ENCODE results near the gene ATRN. TPM values are rescaled to one million over a fixed set of nuclear protein-coding genes. Genes with fewer than 3 reads are reported as not detected.

Gene ATRN
- total RNA-seq, 1 donor: 35.2 TPM

GRCh38 chr20:3673221-3674070 is 202.6 kb downstream of the ATRN start:
- H3K4me3 ChIP-seq (ENCODE audit: low read depth, low read length): no peak overlapping the region
- TF ChIP-seq, protein P1, sequence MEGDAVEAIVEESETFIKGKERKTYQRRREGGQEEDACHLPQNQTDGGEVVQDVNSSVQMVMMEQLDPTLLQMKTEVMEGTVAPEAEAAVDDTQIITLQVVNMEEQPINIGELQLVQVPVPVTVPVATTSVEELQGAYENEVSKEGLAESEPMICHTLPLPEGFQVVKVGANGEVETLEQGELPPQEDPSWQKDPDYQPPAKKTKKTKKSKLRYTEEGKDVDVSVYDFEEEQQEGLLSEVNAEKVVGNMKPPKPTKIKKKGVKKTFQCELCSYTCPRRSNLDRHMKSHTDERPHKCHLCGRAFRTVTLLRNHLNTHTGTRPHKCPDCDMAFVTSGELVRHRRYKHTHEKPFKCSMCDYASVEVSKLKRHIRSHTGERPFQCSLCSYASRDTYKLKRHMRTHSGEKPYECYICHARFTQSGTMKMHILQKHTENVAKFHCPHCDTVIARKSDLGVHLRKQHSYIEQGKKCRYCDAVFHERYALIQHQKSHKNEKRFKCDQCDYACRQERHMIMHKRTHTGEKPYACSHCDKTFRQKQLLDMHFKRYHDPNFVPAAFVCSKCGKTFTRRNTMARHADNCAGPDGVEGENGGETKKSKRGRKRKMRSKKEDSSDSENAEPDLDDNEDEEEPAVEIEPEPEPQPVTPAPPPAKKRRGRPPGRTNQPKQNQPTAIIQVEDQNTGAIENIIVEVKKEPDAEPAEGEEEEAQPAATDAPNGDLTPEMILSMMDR (IDR thresholded peaks at IDR 0.05; ENCODE audit: insufficient read depth, low read length): no peak
- DNase-seq (ENCODE audit: low read depth): no peak

- H3K4me3 ChIP-seq (ENCODE audit: low read depth, low read length): no peak overlapping the region
- TF ChIP-seq, protein P1 (IDR thresholded peaks at IDR 0.05; ENCODE audit: insufficient read depth, low read length): no peak
- no peak for DNase-seq (ENCODE audit: low read depth)
These were observed 203.6 kb downstream of the ATRN start for GRCh38 chr20:3674447-3674846.

DNA sequence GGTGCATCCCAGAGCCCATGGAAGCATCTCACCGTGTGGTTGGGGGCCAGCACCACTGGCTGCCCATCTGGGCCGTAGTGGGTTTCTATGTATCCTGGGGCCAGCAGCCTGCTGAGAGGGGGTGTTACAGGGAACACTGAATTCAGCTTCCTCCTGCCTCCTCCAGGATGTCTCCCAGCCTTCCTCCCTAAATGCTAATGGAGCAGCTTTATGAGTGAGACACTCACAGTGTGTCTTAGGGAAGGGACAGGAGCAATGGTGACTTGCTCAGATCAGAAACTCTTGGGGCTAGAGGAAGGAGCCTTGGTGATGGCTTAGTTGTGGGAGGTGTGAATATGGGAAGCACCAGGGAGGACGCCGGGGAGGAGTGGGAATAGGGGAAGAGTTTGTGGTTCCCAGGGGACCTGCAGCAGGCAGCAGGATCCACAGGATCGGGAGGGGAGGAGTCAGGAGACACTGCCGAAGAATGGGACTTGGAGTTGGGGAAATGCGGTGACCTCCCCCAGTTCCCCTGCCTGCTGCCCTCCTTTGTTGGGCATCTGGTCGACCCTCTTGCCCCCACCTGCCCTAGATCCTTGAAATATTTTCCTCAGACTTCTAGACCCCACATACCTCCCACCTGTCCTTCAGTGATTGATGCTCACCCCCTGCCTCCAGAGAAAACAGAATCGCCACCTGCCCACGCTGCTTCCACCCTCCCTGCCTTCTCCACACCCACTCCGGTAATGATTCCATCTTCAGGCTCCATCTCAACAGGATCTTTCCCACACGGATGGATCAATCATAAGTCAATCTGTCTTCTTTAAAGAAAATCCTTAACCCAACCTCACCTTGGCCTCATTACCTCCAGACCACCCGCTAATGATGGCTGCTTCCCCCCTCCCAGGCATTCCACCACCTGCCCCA is 204.4 kb downstream of the ATRN start:
- H3K4me3 ChIP-seq (ENCODE audit: low read depth, low read length): no peak overlapping the region
- TF ChIP-seq, protein P1 (IDR thresholded peaks at IDR 0.05; ENCODE audit: insufficient read depth, low read length): no peak
- no peak for DNase-seq (ENCODE audit: low read depth)

DNA sequence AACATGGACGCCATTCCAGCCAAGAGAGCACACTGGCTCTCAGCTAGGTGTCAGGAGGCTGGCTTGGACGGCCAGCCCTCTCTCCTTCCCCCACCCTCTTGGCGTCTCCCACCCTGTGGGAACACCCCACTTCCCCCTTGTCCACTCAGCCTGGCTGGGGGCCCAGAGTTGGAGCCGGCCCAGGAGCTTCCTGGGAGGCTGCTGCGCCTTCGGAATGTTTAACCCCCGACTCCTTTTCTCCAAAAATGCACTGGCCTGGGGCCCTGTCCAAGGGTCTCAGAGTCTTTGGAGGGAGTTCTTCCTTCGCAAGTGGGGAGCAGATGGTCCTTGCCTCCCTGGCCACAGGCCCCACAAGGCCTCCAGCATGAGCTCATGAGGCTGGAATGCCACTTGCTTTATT is 206.9 kb downstream of the ATRN start:
- TF ChIP-seq, protein P1 (IDR thresholded peaks at IDR 0.05; ENCODE audit: insufficient read depth, low read length): no peak
- no peak overlapping the region for H3K4me3 ChIP-seq (ENCODE audit: low read depth, low read length)
- peak; percentile 57 for DNase-seq (ENCODE audit: low read depth)

DNA sequence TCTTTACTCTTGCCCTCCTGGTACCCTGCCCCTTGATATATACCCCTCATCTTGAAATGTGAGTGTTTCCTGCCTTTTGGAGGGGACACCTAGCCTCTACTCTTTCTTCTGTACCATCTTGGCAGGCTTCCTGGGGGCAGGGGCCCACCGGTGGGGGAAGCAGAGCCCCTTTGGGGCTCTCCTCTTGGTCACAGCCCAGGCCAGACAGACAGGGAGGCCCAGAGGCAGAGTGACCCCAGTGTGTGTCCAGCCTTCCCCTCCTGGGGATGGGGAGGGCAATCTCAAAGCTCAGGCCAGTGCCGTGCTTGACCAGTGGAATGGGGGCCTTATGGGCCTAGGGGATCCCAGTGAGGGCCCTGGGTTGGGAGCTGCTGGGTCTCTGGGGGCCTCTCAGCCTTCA is 207.4 kb downstream of the ATRN start:
- DNase-seq (ENCODE audit: low read depth): no peak
- no peak overlapping the region for H3K4me3 ChIP-seq (ENCODE audit: low read depth, low read length)
- TF ChIP-seq, protein P1 (IDR thresholded peaks at IDR 0.05; ENCODE audit: insufficient read depth, low read length): no peak

- peak overlapping the region; percentile 79 for H3K4me3 ChIP-seq (ENCODE audit: low read depth, low read length)
- TF ChIP-seq, protein P1 (IDR thresholded peaks at IDR 0.05; ENCODE audit: insufficient read depth, low read length): no peak
- peak; percentile 41 for DNase-seq (ENCODE audit: low read depth)
These were observed 208.3 kb downstream of the ATRN start for GRCh38 chr20:3678856-3679720.
